ENCODE results near the gene ITSN1. TPM values are rescaled to one million over a fixed set of nuclear protein-coding genes. Genes with fewer than 3 reads are reported as not detected.

The ITSN1 gene
- total and polyA plus RNA-seq, 2 experiments from 2014 or later = 77.9 to 95.7 TPM

DNA sequence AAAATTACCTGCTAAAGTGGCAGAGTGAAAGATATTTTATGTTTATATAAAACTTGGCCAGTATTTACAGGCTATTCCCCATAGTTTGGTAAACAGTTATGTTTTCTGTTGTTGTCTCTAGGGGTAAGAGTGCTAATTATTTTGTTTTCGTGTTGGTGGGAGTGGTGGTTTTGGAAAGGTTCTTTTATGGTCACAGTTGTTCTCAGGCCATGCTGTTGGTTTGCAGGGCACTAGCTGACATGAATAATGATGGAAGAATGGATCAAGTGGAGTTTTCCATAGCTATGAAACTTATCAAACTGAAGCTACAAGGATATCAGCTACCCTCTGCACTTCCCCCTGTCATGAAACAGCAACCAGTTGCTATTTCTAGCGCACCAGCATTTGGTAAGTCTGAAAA, 92.5 kb downstream of the ITSN1 start:
- Histone ChIP-seq H4K20me1 (replicated peaks; ENCODE audit: insufficient read depth) (peaks cover 4% of the 10 kb centered on the region; the same call in 1 of the 2 replicates), H3K4me2 (no peak overlapping the region), H3K4me1 (ENCODE audit: insufficient read depth) (peaks cover 13% of the 10 kb centered on the region), H3K9me2 (ENCODE audit: insufficient read depth) (no peaks in the 10 kb centered on the region), H3K27ac (ENCODE audit: low read depth) (no peak overlapping the region), H3K4me3 (no peak overlapping the region), H3K27me3 (ENCODE audit: insufficient read depth) (no peaks in the 10 kb centered on the region), H2AFZ (no peak overlapping the region), H3F3A (replicated peaks; ENCODE audit: low read depth) (no peaks in the 10 kb centered on the region), H3K36me3 (ENCODE audit: insufficient read depth) (no peaks in the 10 kb centered on the region), H3K79me2 (replicated peaks; ENCODE audit: insufficient read depth) (peaks cover 5% of the 10 kb centered on the region; the same call in 1 of the 2 replicates)
- 0 out of 2 replicates have a peak overlapping the region, but pooled peaks have one; percentile 55 for H3K27ac Mint-ChIP-seq
- peaks cover 20% of the 10 kb centered on the region; the same call in 2 of the 3 replicates for H3K36me3 Mint-ChIP-seq (ENCODE audit: low read depth)
- no peak overlapping the region for H3K4me3 Mint-ChIP-seq
- TF ChIP-seq CREB1 (CRISPR knock-in tag; IDR thresholded peaks at IDR 0.05; ENCODE audit: low read depth) = no peak
- no peak for TF ChIP-seq STAT1 (IDR thresholded peaks at IDR 0.05; ENCODE audit: unreplicated experiment)
- TF ChIP-seq ZNF114 (CRISPR knock-in tag; IDR thresholded peaks at IDR 0.05) = no peak
- no peak for TF ChIP-seq ZNF462 (CRISPR knock-in tag; IDR thresholded peaks at IDR 0.05)
- TF ChIP-seq REST (IDR thresholded peaks at IDR 0.05; ENCODE audit: unreplicated experiment) = no peak
- TF ChIP-seq POLR2AphosphoS5 (IDR thresholded peaks at IDR 0.05; ENCODE audit: low read depth) = no peak
- no peak for TF ChIP-seq ZNF331 (CRISPR knock-in tag; IDR thresholded peaks at IDR 0.05; ENCODE audit: low read depth)
- TF ChIP-seq CTCF (conservative IDR thresholded peaks at IDR 0.05; ENCODE audit: low read depth in 2 of 2) = no peak
- no peak for TF ChIP-seq EZH2phosphoT487 (IDR thresholded peaks at IDR 0.05; ENCODE audit: unreplicated experiment)
- no peak for TF ChIP-seq ETS1 (IDR thresholded peaks at IDR 0.05)
- no peak for TF ChIP-seq NANOG (IDR thresholded peaks at IDR 0.05; ENCODE audit: borderline replicate concordance)
- TF ChIP-seq JUNB (IDR thresholded peaks at IDR 0.05; ENCODE audit: unreplicated experiment) = no peak
- TF ChIP-seq EZH2 (IDR thresholded peaks at IDR 0.05; ENCODE audit: low read depth, unreplicated experiment) = no peak
- ATAC-seq = no peak
- DNase-seq (ENCODE audit: low spot score) = no peak
- no peaks in the 10 kb centered on the region for H3K9me3 Mint-ChIP-seq
- H3K4me1 Mint-ChIP-seq = peaks cover 18% of the 10 kb centered on the region; the same call in 2 of the 3 replicates
- H3K27me3 Mint-ChIP-seq (ENCODE audit: insufficient read depth, low read depth, poor library complexity) = no peaks in the 10 kb centered on the region
